Raji (cell line): ENCODE data around the gene MTMR1.
A peak's percentile ranks its signal among the peaks of the same experiment; 100 is the strongest.

Experiments
- POLR2A ChIP-seq: IDR thresholded peaks from 2 replicates; pipeline ENCODE4 v1.6.1; 2011; ENCODE audit warnings: low read depth, low read length, control low read depth; ENCODE audit not compliant: insufficient read depth

Gene MTMR1

GRCh38 chrX:150693725-150694574 lies 754 bp downstream of the MTMR1 start:
- no peak for TF ChIP-seq POLR2A

GRCh38 chrX:150694738-150695410 lies 1.7 kb downstream of the MTMR1 start:
- TF ChIP-seq POLR2A = no peak

GRCh38 chrX:150696331-150696730 lies 3.1 kb downstream of the MTMR1 start:
- TF ChIP-seq POLR2A = 0 out of 2 replicates have a peak, but pooled peaks have one; percentile 29

GRCh38 chrX:150696866-150697265 lies 3.7 kb downstream of the MTMR1 start:
- TF ChIP-seq POLR2A = no peak

- TF ChIP-seq POLR2A = no peak
These were observed 4.4 kb downstream of the MTMR1 start for GRCh38 chrX:150697641-150698040.

- no peak for TF ChIP-seq POLR2A
These were observed 5.8 kb downstream of the MTMR1 start for GRCh38 chrX:150698981-150699380.

- no peak for TF ChIP-seq POLR2A
These were observed 6.9 kb downstream of the MTMR1 start for GRCh38 chrX:150700107-150700506.

GRCh38 chrX:150701377-150701776 lies 8.2 kb downstream of the MTMR1 start:
- no peak for TF ChIP-seq POLR2A

- no peak for TF ChIP-seq POLR2A
These were observed 9.9 kb downstream of the MTMR1 start for GRCh38 chrX:150702966-150703694.

GRCh38 chrX:150703695-150703974 lies 10.4 kb downstream of the MTMR1 start:
- no peak for TF ChIP-seq POLR2A

- TF ChIP-seq POLR2A = no peak
These were observed 10.9 kb downstream of the MTMR1 start for GRCh38 chrX:150704030-150704613.

GRCh38 chrX:150712619-150713018 lies 19.4 kb downstream of the MTMR1 start:
- no peak for TF ChIP-seq POLR2A

- no peak for TF ChIP-seq POLR2A
These were observed 22.0 kb downstream of the MTMR1 start for GRCh38 chrX:150715184-150715583.

- TF ChIP-seq POLR2A = no peak
These were observed 26.4 kb downstream of the MTMR1 start for GRCh38 chrX:150719621-150720020.

- TF ChIP-seq POLR2A = no peak
These were observed 36.8 kb downstream of the MTMR1 start for GRCh38 chrX:150729956-150730355.

GRCh38 chrX:150730719-150731118 lies 37.5 kb downstream of the MTMR1 start:
- no peak for TF ChIP-seq POLR2A

- TF ChIP-seq POLR2A = no peak
These were observed 38.6 kb downstream of the MTMR1 start for GRCh38 chrX:150731795-150732194.
